AG04450 (cell line): ENCODE data around the gene FBXO30. TPM values are rescaled to one million over a fixed set of nuclear protein-coding genes. Genes with fewer than 3 reads are reported as not detected.

Experiments used
- CTCF ChIA-PET: fragments of 300-600, 350-600 bp; formaldehyde crosslinking; extraction: SDS; loops from one replicate; lab custom pipeline; 2022; ENCODE audit warnings: antibody characterized with exemption, inconsistent platforms; lab: Charles Lee
- POLR2A ChIA-PET: fragments of 350-600 bp; formaldehyde crosslinking; extraction: SDS; loops from one replicate; lab custom pipeline; 2021; ENCODE audit warnings: antibody characterized with exemption, inconsistent platforms; lab: Yijun Ruan, JAX
- DNase-seq: peaks from one replicate; pipeline ENCODE4 v3.0.0-alpha.2; 2011; ENCODE audit warnings: low read depth, low spot score
- H3K27ac ChIP-seq: one replicate; pipeline ENCODE4 v1.5.1; 2012; ENCODE audit warnings: low read depth, low read length, control low read depth
- H3K27me3 ChIP-seq: one replicate; pipeline ENCODE4 v1.6.0; 2012; ENCODE audit warnings: low read length; ENCODE audit not compliant: control insufficient read depth, insufficient read depth
- H3K4me3 ChIP-seq: 2 replicates; pipeline ENCODE4 v1.5.1; 2011; ENCODE audit warnings: mild to moderate bottlenecking, low read depth, low read length, control low read depth
- H3K9me3 ChIP-seq: 2 replicates; pipeline ENCODE4 v1.5.1; 2012; ENCODE audit warnings: low read length; ENCODE audit not compliant: control insufficient read depth, insufficient read depth
- polyA plus RNA-seq: library from polyadenylated mRNA; depleted of rRNA; stranded (reverse); fragments of >200 nt; gene quantifications from 2 replicates; pipeline ENCODE4 v1.2.3, GENCODE V29; 2011
- TF ChIP-seq, protein P1 (sequence below): IDR thresholded peaks from 2 replicates; pipeline ENCODE4 v1.5.1; 2011; ENCODE audit warnings: low read depth, low read length, control low read depth, inconsistent platforms

FBXO30 gene
- polyA plus RNA-seq, 1 experiment, result 11.8 TPM

DNA sequence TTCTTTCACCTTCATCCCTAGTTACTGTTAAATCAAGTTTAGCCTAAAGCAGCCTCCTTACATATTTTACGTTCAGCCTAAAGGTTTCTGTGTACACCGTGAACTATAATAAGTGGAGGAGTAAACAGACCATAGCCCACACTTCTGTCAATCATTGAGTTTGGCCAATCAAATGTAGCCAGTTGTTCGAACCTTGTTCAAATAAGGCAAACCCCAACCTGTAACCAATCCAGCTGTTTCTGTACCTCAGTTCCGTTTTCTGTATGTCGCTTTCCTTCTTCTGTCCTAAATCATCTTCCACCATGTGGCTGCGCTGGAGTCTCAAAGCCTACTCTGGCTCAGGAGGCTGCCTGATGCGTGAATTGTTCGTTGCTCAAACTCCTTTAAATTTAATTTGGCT is 1.8 kb upstream of the FBXO30 start:
- TF ChIP-seq, protein P1, sequence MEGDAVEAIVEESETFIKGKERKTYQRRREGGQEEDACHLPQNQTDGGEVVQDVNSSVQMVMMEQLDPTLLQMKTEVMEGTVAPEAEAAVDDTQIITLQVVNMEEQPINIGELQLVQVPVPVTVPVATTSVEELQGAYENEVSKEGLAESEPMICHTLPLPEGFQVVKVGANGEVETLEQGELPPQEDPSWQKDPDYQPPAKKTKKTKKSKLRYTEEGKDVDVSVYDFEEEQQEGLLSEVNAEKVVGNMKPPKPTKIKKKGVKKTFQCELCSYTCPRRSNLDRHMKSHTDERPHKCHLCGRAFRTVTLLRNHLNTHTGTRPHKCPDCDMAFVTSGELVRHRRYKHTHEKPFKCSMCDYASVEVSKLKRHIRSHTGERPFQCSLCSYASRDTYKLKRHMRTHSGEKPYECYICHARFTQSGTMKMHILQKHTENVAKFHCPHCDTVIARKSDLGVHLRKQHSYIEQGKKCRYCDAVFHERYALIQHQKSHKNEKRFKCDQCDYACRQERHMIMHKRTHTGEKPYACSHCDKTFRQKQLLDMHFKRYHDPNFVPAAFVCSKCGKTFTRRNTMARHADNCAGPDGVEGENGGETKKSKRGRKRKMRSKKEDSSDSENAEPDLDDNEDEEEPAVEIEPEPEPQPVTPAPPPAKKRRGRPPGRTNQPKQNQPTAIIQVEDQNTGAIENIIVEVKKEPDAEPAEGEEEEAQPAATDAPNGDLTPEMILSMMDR, result no peak
- Histone ChIP-seq H3K9me3 (no peaks in the 10 kb centered on the region), H3K27me3 (no peaks in the 10 kb centered on the region), H3K27ac (no peak overlapping the region), H3K4me3 (no peak overlapping the region)
- ChIA-PET POLR2A (interaction anchor here (2.2 kb wide), 1 partner anchor 81 kb away, joined by 25 read pairs; the partner anchor contains the start of gene EPM2A), CTCF (no interaction called here)
- no peak for DNase-seq

DNA sequence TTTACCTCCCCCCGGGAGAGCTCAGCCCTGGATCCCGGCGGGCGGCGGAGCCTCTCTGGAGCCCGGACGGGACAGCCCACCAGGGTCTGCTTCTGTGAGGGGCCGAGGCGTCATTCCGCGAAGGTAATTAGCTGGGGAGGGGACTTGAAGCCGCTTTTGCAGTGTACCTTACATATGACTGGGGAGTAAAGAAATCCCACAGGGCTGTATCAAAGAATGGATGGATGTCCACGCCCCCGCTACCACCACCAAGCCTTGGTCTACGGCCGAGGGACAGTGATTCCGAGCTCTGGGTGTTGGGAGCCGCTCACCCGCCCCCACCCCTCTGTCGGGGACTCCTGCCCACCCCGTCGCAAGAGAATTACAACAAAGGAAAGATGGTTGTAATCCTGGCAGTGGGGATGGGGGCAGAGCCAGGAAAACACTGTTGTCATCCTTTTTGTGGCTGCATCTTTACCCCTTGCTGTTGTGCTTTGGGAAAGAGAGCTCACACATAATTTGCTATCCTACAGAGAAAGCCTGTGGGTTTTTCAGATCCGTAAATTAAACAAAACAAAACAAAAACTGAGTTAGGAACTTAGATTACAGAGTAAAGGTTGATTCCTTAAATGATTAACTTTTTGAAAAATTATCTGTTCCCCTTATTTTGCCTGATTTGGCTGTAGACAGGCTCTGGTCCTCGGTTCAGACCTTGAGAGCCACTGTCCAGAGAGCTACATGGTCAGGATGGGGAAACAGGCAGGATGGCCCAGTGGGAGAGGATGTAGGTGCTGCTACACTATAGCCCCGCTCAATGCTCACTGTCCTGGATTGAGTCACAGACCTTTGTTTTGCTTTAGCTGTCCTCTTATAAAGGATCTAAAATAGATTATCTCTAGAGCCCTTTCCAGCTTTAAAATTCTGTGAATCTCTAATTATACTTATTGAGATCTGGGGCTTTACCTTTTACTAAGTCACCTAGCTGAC is 997 bp upstream of the FBXO30 start:
- H3K27ac ChIP-seq, result peak overlapping the region; percentile 82
- peak overlapping the region; percentile 69 for H3K4me3 ChIP-seq
- CTCF ChIA-PET, result interaction anchor here (0.6 to 1.6 kb wide), 4 partner anchors 71 to 113 kb away, joined by 3 to 5 read pairs (median 4); partner anchors contain the start of gene EPM2A
- H3K27me3 ChIP-seq, result no peaks in the 10 kb centered on the region
- POLR2A ChIA-PET, result interaction anchor here (0.7 to 2.2 kb wide), 5 partner anchors 9 to 80 kb away, joined by 3 to 25 read pairs (median 5); partner anchors contain the start of gene EPM2A
- no peaks in the 10 kb centered on the region for H3K9me3 ChIP-seq
- no peak for DNase-seq
- TF ChIP-seq, protein P1, result peak; percentile 1; the same call in 1 of the 2 replicates

DNA sequence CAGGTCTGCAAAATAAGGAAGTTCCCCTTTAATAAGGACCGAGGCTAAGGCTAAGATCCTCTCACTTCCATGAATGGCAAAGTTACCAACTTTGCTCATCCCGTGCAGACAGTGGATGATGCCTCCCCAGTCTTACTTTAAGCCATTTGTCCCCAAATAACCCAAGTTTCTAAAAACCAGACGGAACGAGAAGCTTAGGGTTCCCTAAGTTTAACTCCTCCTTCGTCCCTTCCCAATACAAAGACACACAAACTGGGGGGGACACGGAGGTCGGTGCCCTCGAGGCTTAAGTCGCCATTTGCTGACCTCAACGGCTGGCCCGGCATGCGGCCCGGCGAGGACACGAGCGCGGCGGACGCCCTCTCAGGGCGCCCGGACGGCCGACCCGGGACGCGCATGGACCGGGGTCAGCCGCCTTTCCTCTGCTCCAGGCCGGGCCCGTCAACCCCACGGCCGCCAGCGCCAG is 527 bp downstream of the FBXO30 start:
- ChIA-PET CTCF (interaction anchor here (0.9 kb wide), 1 partner anchor 81 kb away, joined by 4 read pairs; no protein-coding TSS in a partner anchor), POLR2A (interaction anchor here (0.6 to 2.2 kb wide), 8 partner anchors 10 to 79 kb away, joined by 3 to 25 read pairs (median 5); partner anchors contain the start of gene EPM2A)
- no peak for DNase-seq

GRCh38 chr6:145813285-145814034 is 1.1 kb downstream of the FBXO30 start:
- ChIA-PET CTCF (interaction anchor here (1.5 kb wide), 1 partner anchor 74 kb away, joined by 3 read pairs; no protein-coding TSS in a partner anchor), POLR2A (interaction anchor here (2.3 kb wide), 1 partner anchor 78 kb away, joined by 8 read pairs; the partner anchor contains the start of gene EPM2A)
- no peak for DNase-seq
- Histone ChIP-seq H3K9me3 (no peaks in the 10 kb centered on the region), H3K27ac (peak overlapping the region; percentile 68), H3K27me3 (no peaks in the 10 kb centered on the region), H3K4me3 (peak overlapping the region; percentile 79)
- TF ChIP-seq, protein P1, result no peak

More for the DNA sequence above, 527 bp downstream of the FBXO30 start:
- Histone ChIP-seq H3K27ac (peak overlapping the region; percentile 68), H3K27me3 (no peaks in the 10 kb centered on the region), H3K9me3 (no peaks in the 10 kb centered on the region), H3K4me3 (peak overlapping the region; percentile 79)
- TF ChIP-seq, protein P1, result no peak
